Nephron (organoid): ENCODE measurements around the gene CCDC85C.
A peak's percentile ranks its signal among the peaks of the same experiment; 100 is the strongest.

Experiments
- H3K27ac Mint-ChIP-seq, 3 experiments: 2 replicates each; pipeline ENCODE4 v1.8.0; 2020; ENCODE audit warnings: mixed read lengths in 3 of 3, mild to moderate bottlenecking in 2 of 3, moderate library complexity in 1 of 3
- H3K27me3 Mint-ChIP-seq: 2 replicates; pipeline ENCODE4 v1.8.0; 2021; ENCODE audit warnings: low read depth, mild to moderate bottlenecking, moderate library complexity, mixed read lengths
- H3K36me3 Mint-ChIP-seq: 2 replicates; pipeline ENCODE4 v1.8.0; 2020; ENCODE audit warnings: low read depth, mixed read lengths
- H3K4me1 Mint-ChIP-seq: 2 replicates; pipeline ENCODE4 v1.8.0; 2020; ENCODE audit warnings: mixed read lengths
- H3K4me3 Mint-ChIP-seq, 3 experiments: 2 replicates each; pipeline ENCODE4 v1.8.0; 2020; ENCODE audit warnings: mild to moderate bottlenecking in 3 of 3, mixed read lengths in 3 of 3, moderate library complexity in 2 of 3
- H3K9me3 Mint-ChIP-seq: 2 replicates; pipeline ENCODE4 v1.8.0; 2020; ENCODE audit warnings: mixed read lengths
- CTCF ChIP-seq, 3 experiments: fragments of 200-600 bp; sonication (generic); IDR thresholded peaks; one replicate each; pipeline ENCODE4 v1.5.0; 2021; ENCODE audit warnings: antibody characterized with exemption in 3 of 3; ENCODE audit not compliant: unreplicated experiment in 3 of 3

Gene CCDC85C

GRCh38 chr14:99459481-99460100 is 144.4 kb downstream of the CCDC85C start:
- Mint-ChIP-seq H3K27ac (peak overlapping the region; percentile 54 to 93 (median 76)), H3K36me3 (peaks cover 66% of the 10 kb centered on the region), H3K4me3 (no peak overlapping the region), H3K27me3 (no peaks in the 10 kb centered on the region), H3K4me1 (peaks cover 36% of the 10 kb centered on the region), H3K9me3 (no peaks in the 10 kb centered on the region)
- TF ChIP-seq CTCF (IDR thresholded peaks at IDR 0.05; ENCODE audit: unreplicated experiment in 3 of 3), result no peak

DNA sequence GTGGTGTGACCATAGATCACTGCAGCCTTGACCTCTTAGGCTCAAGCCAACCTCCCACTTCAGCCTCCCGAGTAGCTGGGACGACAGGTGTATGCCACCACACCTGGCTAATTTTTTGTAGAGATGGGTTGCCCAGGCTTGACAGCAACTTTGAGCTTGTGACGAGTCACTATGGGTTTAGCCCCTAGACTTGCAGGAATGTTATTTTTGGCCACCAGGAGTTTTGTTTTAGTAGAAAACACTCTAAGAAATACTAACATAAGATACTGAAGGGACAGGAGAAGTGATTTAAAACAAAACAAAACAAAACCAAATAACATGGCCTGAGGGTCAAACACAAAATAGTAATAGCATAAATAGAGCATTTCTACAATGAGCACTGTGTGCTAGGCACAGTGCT is 149.8 kb downstream of the CCDC85C start:
- Mint-ChIP-seq H3K36me3 (peaks cover 57% of the 10 kb centered on the region), H3K27me3 (no peaks in the 10 kb centered on the region), H3K9me3 (no peaks in the 10 kb centered on the region), H3K27ac (no peak overlapping the region), H3K4me1 (peaks cover 18% of the 10 kb centered on the region), H3K4me3 (no peak overlapping the region)
- no peak for TF ChIP-seq CTCF (IDR thresholded peaks at IDR 0.05; ENCODE audit: unreplicated experiment in 3 of 3)

- Mint-ChIP-seq H3K4me3 (no peak overlapping the region), H3K27me3 (no peaks in the 10 kb centered on the region), H3K9me3 (no peaks in the 10 kb centered on the region), H3K4me1 (peaks cover 15% of the 10 kb centered on the region), H3K36me3 (peaks cover 58% of the 10 kb centered on the region), H3K27ac (no peak overlapping the region)
- no peak for TF ChIP-seq CTCF (IDR thresholded peaks at IDR 0.05; ENCODE audit: unreplicated experiment in 3 of 3)
Measured at GRCh38 chr14:99452968-99453367, 151.0 kb downstream of the CCDC85C start.

GRCh38 chr14:99451234-99451633 is 152.8 kb downstream of the CCDC85C start:
- TF ChIP-seq CTCF (IDR thresholded peaks at IDR 0.05; ENCODE audit: unreplicated experiment in 3 of 3), result no peak
- Mint-ChIP-seq H3K4me3 (peak overlapping the region in 1 of 3 experiments; percentile 13), H3K9me3 (no peaks in the 10 kb centered on the region), H3K36me3 (peaks cover 58% of the 10 kb centered on the region), H3K4me1 (peaks cover 15% of the 10 kb centered on the region), H3K27me3 (no peaks in the 10 kb centered on the region), H3K27ac (peak overlapping the region; percentile 47 to 76 (median 56))

DNA sequence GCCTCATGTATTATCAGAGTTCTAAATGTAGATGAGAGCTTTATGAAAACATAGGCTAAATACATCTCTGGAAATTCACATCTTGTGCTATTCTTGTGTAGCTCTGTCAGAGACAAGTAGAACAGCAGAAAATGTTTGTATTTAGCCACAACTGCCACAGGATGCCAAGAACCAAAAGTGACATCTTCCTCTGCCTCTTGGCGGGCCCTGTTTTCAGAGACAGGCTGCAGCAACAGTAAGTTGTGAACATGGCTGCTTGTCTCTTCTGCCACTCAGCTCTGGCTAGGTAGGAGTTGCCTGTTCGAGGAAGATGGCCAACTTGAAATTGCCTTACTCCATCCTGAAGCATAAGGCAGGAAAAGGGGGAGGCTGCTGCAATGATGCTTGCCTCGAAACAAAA is 153.7 kb downstream of the CCDC85C start:
- no peak for TF ChIP-seq CTCF (IDR thresholded peaks at IDR 0.05; ENCODE audit: unreplicated experiment in 3 of 3)
- Mint-ChIP-seq H3K4me3 (no peak overlapping the region), H3K4me1 (peaks cover 15% of the 10 kb centered on the region), H3K9me3 (no peaks in the 10 kb centered on the region), H3K27me3 (no peaks in the 10 kb centered on the region), H3K27ac (no peak overlapping the region), H3K36me3 (peaks cover 58% of the 10 kb centered on the region)
